Stimulated activated CD4-positive, alpha-beta T cell treated with anti-CD3 and anti-CD28 coated beads, Interleukin-2, amount 100 ng/mL, for 48 hours (primary cell): ENCODE measurements around the gene RXRA.

Source experiments
- DNase-seq, 2 donors: peaks; one replicate each; pipeline ENCODE4 v3.0.0-alpha.2; 2020

The RXRA gene

GRCh38 chr9:134437403-134438194 is 111.3 kb downstream of the RXRA start:
- DNase-seq = no peak

- no peak for DNase-seq
Measured at GRCh38 chr9:134438195-134438788, 112.0 kb downstream of the RXRA start.

- no peak for DNase-seq
Measured at GRCh38 chr9:134439368-134439784, 113.1 kb downstream of the RXRA start.

- no peak for DNase-seq
Measured at GRCh38 chr9:134440636-134441226, 114.5 kb downstream of the RXRA start.

GRCh38 chr9:134441227-134442084 is 115.2 kb downstream of the RXRA start:
- DNase-seq = no peak

- DNase-seq = no peak
Measured at GRCh38 chr9:134442085-134442474, 115.8 kb downstream of the RXRA start.

- no peak for DNase-seq
Measured at GRCh38 chr9:134442486-134443173, 116.4 kb downstream of the RXRA start.

GRCh38 chr9:134443174-134444037 is 117.2 kb downstream of the RXRA start:
- DNase-seq = peak; percentile 78 to 82

- DNase-seq = no peak
Measured at GRCh38 chr9:134444038-134444315, 117.7 kb downstream of the RXRA start.

GRCh38 chr9:134445000-134445399 is 118.7 kb downstream of the RXRA start:
- no peak for DNase-seq

- peak; percentile 69 to 70 for DNase-seq
Measured at GRCh38 chr9:134449180-134449916, 123.1 kb downstream of the RXRA start.

- no peak for DNase-seq
Measured at GRCh38 chr9:134451700-134452458, 125.6 kb downstream of the RXRA start.

GRCh38 chr9:134452728-134453127 is 126.5 kb downstream of the RXRA start:
- no peak for DNase-seq

GRCh38 chr9:134453776-134454475 is 127.7 kb downstream of the RXRA start:
- DNase-seq = no peak

GRCh38 chr9:134454476-134454857 is 128.2 kb downstream of the RXRA start:
- no peak for DNase-seq

GRCh38 chr9:134455021-134455471 is 128.8 kb downstream of the RXRA start:
- no peak for DNase-seq

GRCh38 chr9:134455537-134455933 is 129.3 kb downstream of the RXRA start:
- no peak for DNase-seq

- DNase-seq = peak; percentile 51 to 52
Measured at GRCh38 chr9:134455934-134456755, 129.9 kb downstream of the RXRA start.
